GM21381 (cell line): ENCODE data around the gene KIF2A.
A peak's percentile ranks its signal among the peaks of the same experiment; 100 is the strongest.

ENCODE experiments used
- ATAC-seq: cut with Tn5 transposase; IDR thresholded peaks from one replicate; pipeline ENCODE4 v1.9.1; 2021; ENCODE audit warnings: mild to moderate bottlenecking, moderate library complexity; ENCODE audit not compliant: unreplicated experiment

The KIF2A gene

DNA sequence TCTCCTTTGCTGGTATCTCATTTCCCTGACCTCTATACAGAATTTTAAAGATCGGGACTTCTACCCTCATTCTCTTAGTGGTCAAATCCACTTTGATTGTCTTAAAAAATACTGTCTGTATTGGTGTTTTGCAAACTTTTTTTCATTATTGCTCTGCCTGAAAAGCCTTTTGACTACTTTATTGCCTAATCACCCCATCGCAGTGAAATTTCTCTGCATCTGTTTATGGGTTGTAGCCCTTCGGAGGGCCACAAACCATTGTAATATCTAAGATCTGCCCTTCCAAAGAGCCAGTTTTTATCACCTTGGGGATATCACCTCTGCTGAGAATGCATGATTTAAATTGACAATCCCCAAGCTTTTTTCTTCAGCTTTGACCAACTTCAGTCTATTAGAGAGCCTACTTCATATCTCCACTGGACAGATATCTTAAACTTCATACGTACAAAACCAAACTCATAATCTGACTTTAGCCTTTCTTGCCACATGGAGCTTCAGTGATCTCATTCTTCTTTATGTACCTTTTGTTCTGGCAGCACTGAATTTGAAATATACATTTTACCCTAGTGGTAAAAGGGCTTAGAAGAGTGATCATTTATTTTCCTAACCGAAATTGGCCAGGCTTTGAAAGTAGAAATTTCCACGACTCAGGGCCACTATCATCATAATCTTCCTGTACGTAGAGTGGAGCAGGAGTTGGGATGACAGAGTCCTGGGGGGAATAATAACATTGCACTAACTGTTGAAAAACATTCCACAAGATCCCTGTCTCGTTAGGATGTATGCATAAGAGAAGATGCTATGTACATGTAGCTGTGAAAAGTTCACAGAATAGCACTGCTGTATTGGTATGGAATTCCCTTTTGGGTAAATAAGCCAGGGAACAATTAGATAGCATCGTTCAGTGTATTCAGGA, 21.4 kb downstream of the KIF2A start:
- no peak for ATAC-seq

DNA sequence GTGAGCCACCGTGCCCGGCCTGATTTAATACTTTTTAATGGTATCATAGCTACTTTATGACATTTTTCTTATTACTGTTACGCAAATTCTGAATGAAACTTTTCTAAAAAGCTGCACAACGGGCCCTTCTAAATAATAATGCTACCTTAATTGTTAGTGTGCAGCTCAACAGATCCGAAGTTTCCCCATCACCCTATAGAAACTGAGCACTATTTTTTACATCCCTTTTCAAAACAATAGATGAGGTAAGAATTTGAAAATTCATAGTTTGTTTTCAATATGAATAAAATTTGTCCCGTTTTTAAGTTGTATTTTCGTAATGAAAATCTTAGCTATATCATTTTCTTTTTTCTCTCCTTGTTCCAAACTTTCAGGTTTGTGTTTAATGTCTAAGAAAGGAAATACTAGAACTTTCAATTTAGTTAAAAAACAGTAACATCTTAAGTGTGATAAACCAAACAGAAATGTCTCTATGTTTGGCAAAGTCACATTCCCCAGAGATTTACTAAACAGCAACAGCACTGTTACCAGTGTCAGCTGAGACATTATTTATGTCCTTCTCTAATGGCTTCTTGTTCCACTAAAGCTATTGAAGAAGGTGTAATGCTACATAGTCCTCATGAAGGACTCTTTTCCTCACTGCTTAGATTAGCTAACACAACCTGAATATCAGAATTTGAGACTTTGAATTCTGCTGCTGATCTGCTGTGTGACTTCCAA, 22.9 kb downstream of the KIF2A start:
- no peak for ATAC-seq

GRCh38 chr5:62330302-62330701, 24.3 kb downstream of the KIF2A start:
- no peak for ATAC-seq

- no peak for ATAC-seq
Observed at GRCh38 chr5:62331921-62332320, 25.9 kb downstream of the KIF2A start.

DNA sequence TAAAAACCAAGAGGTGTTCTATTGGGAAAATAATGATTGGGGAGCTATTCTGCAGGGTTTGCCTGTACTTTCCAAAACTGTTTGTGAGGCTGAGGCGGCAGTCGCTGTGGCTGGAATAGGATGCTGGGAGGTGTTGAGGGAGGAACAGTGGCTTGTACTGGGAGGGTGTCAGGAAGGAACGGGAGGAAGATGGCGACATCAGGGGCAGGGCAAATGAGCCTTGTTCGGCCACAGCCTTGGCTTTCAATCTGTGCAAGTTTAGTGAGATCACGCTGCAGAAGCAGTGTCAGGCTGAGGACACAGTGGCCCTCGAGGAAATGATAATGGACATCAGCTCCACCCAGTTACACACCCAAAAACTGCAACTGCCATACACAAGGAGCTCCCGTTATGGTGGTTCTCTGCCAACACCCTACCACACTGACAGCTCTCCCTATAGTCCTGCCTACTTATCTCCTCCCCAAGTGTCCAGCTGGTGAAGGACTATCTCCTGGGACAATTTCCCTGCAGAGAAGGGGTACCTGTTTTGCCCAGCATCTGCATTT, 27.3 kb downstream of the KIF2A start:
- ATAC-seq = no peak

- ATAC-seq = no peak
Observed at GRCh38 chr5:62334082-62334481, 28.1 kb downstream of the KIF2A start.

GRCh38 chr5:62340392-62340791, 34.4 kb downstream of the KIF2A start:
- ATAC-seq = no peak

DNA sequence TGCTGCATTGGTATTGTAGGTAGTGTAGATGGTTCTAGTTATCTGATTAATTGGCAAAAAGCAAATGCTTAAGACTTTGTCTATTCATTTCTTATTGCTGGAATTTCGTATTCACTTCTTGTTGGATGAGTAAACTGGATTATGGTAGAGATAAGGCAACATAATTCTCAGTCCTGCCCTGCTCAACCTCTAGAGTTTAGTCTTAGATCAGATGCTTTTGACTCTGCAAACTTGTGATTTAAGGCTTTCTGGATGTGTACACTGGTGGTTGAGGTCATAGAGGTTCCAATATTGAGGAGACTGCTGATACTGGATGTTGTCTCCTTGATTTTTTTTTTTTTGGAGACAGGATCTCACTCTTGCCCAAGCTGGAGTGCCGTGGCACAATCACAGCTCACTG, 35.0 kb downstream of the KIF2A start:
- ATAC-seq = no peak

DNA sequence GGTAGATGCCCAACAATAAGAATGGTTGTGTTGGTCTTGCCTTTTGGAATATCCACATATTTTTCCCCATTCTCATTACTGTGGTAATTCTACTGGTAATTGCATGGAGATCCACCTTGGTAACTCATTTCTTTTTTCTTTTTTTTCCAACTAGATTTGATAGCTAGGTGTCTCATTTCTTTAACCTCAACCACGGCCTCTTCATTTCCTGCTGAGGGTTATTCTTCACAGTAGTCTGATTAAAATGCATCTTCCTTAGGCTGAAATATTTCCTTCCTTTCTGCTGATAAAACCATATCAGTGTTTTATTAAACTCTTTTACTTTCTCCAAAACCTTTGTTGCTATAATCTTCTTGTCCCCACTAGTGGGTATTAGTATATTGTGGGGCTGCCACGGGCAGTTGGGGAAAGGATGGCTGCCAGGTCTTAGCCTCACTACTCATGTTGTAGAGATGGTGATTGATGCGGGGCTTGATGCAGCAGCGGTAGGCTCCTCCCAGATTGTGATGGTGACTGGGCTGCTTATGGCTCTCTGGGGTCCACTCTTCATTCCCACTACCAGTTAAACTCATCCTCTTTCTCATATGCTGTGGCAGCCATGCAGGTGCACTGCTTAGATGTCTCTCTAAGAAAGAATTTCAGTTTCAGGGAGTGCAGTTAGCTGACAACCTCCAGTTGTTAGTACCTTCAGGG, 35.9 kb downstream of the KIF2A start:
- peak; percentile 71 for ATAC-seq

GRCh38 chr5:62342476-62342837, 36.5 kb downstream of the KIF2A start:
- peak; percentile 32 for ATAC-seq

DNA sequence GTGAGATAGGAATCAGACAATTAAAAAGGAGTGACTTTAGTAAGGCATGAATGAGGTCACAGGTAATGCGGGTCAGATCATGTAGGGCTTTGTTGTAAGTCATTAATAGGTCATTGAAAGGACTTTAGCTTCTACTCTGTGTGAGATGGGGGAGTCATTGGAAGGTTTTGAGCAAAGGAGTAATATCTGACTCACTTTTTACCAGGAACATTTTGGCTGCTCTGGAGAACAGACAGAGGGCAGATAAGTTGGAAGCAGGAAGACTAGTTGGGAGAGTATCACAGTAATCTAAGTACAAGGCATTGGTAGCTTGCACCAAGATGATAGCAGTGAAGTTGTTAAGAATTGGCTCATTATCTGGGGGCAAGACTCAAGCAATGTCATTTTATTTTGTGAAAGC, 37.4 kb downstream of the KIF2A start:
- no peak for ATAC-seq

DNA sequence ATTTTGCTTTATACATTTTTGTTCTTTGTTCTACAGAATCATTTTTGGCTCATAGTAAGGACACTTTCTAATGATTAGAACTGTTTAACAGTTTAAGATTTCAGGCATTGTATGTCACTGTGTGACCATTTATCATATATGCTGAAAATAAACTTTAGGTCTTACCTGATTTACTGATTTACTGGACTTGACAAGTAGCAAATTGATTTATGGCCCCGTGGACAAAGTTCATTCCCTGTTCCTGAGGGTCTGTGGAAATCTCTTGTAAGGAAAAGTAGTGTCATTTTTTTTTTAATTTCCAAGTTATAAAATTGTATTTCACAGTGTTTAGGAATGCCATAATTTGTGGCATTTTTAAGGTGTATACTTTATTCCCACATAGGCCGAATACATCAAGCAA, 40.7 kb downstream of the KIF2A start:
- ATAC-seq = no peak

GRCh38 chr5:62347928-62348327, 41.9 kb downstream of the KIF2A start:
- ATAC-seq = no peak

DNA sequence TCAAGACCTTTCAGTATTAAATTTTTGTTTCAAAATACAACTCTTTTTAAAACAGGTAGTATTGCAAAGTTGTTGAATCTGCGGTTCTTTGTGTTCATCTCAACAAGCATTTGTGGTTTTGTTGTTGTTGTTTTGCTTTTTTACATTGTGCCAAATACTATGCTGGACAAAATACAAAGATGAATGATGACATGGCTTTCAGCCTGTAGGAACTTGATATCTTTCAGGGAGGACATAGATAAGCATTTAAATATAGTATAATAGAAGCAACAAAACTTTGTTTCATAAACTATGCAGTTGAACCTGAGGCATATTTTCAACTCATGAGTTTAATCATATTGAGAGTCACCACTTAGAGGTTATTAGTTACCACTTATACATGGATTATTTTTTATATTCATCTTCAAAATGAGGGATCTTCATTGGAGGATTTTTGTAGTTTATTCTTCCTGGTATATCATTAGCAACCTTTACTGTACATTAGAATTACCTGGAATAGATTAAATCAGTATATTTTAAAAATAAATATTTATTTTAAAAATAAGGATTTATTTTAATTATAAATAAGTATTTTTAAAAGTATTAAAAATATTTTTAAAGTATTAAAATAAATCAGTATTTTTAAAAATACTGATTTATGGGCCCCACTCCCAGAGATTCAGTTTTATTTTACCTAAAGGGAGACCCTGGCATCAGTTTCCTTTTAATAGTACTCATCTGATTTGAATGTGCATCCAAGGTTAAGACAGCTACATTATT, 42.9 kb downstream of the KIF2A start:
- no peak for ATAC-seq

DNA sequence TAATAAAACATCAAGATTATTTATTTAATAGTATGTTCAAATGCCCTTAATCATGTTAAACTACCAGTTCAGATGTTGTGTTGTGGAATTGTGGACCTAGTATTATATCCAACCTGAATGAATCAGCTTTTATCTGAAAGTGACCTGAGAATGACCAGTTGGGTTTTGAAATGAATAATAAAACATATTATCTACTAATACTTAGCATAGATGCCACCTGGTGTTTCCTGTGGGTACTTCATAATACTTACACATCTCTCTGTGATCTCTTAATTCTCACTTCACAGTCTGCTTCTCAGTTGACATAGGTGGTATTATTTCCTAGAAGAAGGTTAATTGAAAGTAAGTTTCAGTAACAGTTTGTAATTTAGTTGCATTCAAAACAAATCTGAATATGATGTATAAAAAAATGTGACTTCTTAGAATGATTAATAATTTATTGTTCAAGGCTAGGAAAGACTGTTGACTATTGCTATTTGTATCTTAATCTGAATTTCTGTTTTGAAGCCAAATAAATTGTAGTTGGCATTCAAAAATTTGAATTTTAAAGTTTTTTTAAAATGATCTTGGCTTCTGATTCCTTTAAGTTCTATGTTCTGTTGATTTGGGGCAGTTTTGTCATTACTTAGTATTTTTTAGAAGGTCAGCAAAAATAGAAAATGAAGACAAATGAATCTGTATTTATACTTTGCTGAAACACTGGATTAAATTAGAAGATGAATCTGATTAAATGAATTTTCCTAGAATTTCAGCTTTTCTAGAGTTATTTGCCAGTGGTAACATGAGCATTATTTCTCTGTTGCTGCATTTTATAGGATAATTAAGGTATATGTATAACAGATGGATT, 48.2 kb downstream of the KIF2A start:
- peak; percentile 87 for ATAC-seq

- no peak for ATAC-seq
Observed at GRCh38 chr5:62362701-62363100, 56.7 kb downstream of the KIF2A start.

DNA sequence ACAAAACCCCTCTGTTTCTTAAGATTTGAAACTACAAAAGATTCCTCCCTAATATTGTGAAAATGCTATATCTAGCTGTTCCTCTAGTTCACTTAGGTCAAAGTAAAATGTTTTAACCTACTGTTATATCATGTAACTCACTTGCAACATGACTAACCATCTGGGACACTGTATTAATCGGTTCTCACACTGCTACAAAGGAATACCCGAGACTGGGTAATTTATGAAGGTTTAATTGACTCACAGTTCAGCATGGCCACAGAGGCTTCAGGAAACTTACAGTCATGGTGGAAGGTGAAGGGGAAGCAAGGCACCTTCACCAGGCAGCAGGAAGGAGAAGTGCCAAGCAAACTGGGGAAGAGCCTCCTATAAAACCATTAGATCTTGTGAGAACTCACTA, 63.0 kb downstream of the KIF2A start:
- ATAC-seq = no peak

DNA sequence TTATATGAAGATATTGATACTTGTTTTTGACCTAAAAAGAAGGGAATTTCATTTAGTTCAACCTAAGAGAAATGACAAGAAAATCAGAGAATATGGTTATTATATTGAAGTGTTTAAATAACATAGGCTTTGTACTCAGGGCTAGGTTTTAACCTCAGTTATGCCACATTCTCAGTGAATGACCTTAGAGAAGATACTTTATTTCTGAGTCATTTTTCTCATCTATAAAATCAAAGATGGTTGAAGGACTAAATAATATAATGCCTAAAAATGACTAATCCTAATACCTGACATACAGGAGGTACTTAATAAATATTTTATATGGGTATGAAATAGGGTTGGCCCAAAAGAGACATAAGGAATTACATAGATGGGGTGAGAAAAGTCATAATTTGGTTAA, 65.4 kb downstream of the KIF2A start:
- no peak for ATAC-seq

DNA sequence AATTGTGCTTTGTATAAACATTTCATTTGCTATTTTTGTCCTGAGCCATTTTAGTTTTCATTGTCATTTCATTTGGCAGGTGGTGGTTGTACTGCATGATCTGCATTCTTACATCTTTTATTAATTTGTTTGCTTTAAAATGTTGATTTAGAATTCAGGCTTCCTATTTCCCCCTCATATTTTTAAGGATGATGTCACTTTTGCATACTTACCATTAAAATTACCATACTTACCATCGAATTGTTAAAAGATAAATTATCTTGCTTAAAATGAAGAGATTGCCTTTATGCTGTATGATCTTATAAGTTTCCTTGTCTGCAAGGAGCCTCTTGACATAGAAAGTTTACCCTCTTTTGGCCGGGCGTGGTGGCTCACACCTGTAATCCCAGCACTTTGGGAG, 66.6 kb downstream of the KIF2A start:
- ATAC-seq = no peak

DNA sequence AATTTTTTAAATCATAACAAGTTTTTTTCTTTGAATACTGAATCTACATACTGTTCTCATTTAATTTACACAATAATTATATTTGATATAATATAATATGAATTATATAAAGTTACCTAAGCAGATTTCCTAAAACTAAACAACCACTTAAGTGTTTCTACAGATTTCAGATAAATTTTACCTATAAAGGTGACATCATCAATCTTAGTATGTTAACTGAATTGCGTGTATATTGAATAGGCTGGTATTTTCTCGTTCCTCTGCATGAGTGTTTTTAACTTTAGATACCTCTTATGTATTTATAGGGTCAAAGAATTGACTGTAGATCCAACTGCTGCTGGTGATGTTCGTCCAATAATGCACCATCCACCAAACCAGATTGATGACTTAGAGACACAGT, 67.4 kb downstream of the KIF2A start:
- no peak for ATAC-seq
